Stimulated activated effector memory CD8-positive, alpha-beta T cell treated with anti-CD3 and anti-CD28 coated beads, Interleukin-12 subunit alpha, Interleukin-12 subunit beta, amount 100 ng/mL, for 72 hours (primary cell): ENCODE data around the gene ACTR3.

Experiments used
- ATAC-seq: fragments of 150-1000 bp; cut with Tn5 transposase; 2 replicates; pipeline ENCODE4 v1.10.0; 2021
- DNase-seq, 2 donors: peaks; one replicate each; pipeline ENCODE4 v3.0.0; 2021 to 2022; ENCODE audit warnings: low spot score in 2 of 2
- H3K27ac Mint-ChIP-seq: one replicate; pipeline ENCODE4 v1.8.0; 2022; ENCODE audit warnings: mild to moderate bottlenecking, mixed read lengths
- H3K36me3 Mint-ChIP-seq: one replicate; pipeline ENCODE4 v1.8.0; 2022; ENCODE audit warnings: mild to moderate bottlenecking, mixed read lengths
- H3K4me1 Mint-ChIP-seq: one replicate; pipeline ENCODE4 v1.8.0; 2022; ENCODE audit warnings: mixed read lengths
- H3K4me3 Mint-ChIP-seq: one replicate; pipeline ENCODE4 v1.8.0; 2022; ENCODE audit warnings: mild to moderate bottlenecking, mixed read lengths
- H3K9me3 Mint-ChIP-seq: one replicate; pipeline ENCODE4 v1.8.0; 2022; ENCODE audit warnings: mixed read lengths

ACTR3 gene

DNA sequence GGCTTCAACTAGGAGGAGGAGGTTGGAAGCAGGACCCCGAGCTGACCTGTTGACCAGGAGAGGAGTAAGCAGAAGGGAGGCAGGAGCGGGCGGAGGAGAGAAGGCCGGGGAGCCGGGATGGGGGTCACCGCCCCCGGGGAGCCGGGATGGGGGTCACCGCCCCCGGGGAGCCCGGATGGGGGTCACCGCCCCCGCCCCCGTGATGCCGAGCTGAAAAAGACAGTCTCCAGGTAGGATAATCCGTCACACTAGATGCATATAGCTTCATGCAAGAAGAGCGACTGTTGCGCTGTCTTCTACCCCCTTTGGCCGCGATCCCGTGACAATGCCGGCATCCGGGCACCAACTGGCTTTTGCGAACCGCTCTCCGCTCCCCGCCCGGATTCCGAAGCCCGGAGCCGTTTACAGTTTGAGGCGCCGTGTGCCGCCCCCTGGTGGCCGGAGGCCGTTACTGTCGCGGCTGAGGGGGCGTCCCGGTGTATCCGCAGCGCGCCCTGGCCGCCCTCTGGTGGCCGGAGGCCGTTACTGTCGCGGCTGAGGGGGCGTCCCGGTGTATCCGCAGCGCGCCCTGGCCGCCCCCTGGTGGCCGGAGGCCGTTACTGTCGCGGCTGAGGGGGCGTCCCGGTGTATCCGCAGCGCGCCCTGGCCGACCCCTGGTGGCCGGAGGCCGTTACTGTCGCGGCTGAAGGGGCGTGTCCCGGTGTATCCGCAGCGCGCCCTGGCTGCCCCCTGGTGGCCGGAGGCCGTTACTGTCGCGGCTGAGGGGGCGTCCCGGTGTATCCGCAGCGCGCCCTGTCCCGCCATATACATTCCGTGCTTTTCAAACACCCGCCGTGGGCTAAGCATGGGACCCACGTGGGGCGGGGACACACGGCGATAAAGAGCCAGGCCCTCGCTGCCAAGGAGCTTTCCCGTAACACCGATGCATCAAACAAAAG is 89.6 kb downstream of the ACTR3 start:
- peaks cover 33% of the 10 kb centered on the region for H3K36me3 Mint-ChIP-seq
- ATAC-seq (peak; percentile 34), DNase-seq (peak; percentile 51 to 86)
- no peak overlapping the region for H3K4me3 Mint-ChIP-seq
- H3K27ac Mint-ChIP-seq = no peak overlapping the region
- H3K4me1 Mint-ChIP-seq = no peaks in the 10 kb centered on the region
- H3K9me3 Mint-ChIP-seq = no peaks in the 10 kb centered on the region

- H3K9me3 Mint-ChIP-seq = no peaks in the 10 kb centered on the region
- no peaks in the 10 kb centered on the region for H3K4me1 Mint-ChIP-seq
- peaks cover 18% of the 10 kb centered on the region for H3K36me3 Mint-ChIP-seq
- H3K27ac Mint-ChIP-seq = no peak overlapping the region
- H3K4me3 Mint-ChIP-seq = no peak overlapping the region
- DNase-seq (no peak), ATAC-seq (no peak)
Observed at GRCh38 chr2:113980946-113981345, 91.1 kb downstream of the ACTR3 start.

DNA sequence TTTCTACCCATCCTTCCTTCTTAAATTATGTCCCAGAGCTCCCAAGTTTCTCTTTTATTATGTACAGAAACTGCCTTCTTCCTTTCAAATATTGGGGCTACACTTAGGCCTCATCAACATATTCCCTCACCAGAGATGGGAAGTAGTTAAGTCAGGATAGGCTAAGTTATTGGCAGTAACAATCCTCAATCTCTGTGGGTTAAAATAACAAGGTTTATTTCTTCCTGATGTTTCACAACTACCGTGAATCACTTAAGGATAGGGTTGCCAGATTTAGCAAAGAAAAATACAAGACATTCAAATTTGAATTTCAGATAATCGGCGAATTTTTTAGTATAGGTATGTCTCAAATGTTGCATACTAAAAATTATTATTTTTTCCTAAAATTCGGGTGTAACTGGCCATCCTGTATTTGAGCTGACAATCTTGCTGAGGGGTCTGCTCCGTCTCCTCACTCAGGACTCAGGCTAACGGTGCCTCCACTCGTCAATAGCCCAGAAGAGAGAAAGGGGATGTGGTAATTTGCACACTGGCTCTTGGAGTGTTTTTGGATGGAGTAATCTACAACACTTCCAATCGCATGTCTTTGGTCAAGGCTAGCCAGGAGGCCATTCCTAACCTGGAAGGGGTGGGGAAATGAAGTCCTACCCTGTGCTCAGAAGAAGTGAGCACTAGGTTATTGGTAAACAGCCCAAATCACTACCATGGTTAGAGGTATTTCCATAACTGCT is 91.7 kb downstream of the ACTR3 start:
- no peak overlapping the region for H3K27ac Mint-ChIP-seq
- ATAC-seq (no peak), DNase-seq (no peak)
- H3K36me3 Mint-ChIP-seq = peaks cover 17% of the 10 kb centered on the region
- H3K4me3 Mint-ChIP-seq = no peak overlapping the region
- no peaks in the 10 kb centered on the region for H3K9me3 Mint-ChIP-seq
- no peaks in the 10 kb centered on the region for H3K4me1 Mint-ChIP-seq

DNA sequence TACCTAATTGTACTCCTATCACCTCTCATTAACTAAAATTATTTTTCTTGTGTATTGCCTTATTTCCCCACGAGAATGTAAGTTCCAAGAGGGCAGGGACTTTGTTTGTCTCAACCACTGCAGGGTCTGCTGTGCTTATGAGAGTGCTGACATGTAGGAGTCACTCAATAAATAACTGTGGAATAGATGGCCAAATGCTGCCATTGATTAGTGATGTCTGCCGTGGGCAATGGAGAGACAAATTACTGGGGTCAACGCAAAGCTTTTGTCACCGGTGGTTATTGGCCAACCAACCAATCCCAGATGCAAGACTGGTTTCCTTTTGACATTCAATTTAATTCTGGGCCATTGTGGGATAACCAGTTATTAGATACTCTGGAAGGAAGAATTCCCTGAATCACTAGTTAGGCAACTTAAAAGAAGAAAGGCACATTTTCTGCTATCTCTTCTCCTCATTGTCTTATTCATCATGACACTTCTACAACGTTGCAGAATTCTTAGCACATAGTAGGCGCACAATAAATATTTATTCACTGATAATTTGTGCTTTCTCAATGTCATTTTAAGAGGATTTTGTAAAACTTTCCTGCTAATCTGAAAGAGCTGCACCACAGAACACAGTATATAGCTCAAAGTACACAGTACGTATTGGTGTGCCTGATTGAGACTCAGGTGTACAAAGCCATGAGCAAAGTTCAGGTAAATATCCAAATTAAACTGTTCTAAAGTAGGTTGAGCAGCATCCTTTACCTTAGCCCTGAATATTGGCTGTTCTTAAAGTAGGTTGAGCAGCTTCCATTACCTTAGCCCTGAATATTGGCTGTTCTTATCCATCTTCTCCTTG is 95.9 kb downstream of the ACTR3 start:
- no peak overlapping the region for H3K27ac Mint-ChIP-seq
- peaks cover 11% of the 10 kb centered on the region for H3K36me3 Mint-ChIP-seq
- DNase-seq (no peak), ATAC-seq (no peak)
- H3K9me3 Mint-ChIP-seq = no peaks in the 10 kb centered on the region
- no peak overlapping the region for H3K4me3 Mint-ChIP-seq
- H3K4me1 Mint-ChIP-seq = no peaks in the 10 kb centered on the region

DNA sequence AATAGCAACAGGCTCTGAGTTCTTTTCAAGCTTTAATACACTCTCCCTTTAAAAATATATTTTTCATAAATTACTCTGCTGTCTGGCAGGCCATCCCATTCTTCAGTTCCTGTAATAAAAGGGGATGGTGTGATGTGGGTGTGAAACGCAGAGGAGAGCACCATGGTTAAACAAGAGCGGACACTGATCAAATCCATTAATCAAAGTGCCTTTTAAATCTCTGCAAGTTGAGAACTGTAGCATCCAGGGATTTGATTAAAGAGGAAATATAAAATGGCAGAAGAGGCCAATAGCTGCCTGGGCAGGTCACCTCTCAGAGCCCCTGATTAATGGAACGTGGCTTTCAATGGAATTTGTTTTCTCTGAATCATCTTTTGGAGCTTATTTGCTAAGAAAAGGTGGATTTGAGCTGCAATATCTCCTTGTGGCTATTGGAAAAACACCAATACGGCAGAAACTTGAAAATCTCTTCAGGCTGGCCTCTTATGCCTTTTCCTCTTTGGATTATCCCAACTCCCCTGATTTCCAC is 96.9 kb downstream of the ACTR3 start:
- ATAC-seq (no peak), DNase-seq (no peak)
- Mint-ChIP-seq H3K4me3 (no peak overlapping the region), H3K9me3 (no peaks in the 10 kb centered on the region), H3K27ac (no peak overlapping the region), H3K36me3 (peaks cover 10% of the 10 kb centered on the region), H3K4me1 (no peaks in the 10 kb centered on the region)

DNA sequence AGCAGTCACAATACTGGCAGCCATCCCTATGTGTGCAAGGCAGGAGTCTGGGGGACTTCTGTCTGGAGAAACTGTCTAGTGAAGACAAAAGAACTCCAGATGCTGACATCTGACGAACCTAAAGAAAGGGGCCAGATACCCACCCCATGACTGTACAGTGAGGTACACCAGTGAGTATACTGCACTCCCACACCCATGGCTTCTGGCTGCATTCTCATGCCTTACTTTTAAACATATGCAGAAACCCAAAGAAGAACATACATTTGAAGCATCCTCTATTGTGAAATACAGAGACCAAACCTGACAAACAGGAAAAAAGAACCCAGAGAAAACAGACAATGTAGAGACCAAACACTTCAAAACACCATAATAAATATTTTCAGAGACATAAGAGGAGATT is 102.2 kb downstream of the ACTR3 start:
- Mint-ChIP-seq H3K9me3 (no peaks in the 10 kb centered on the region), H3K27ac (no peak overlapping the region), H3K4me1 (no peaks in the 10 kb centered on the region), H3K4me3 (no peak overlapping the region), H3K36me3 (no peaks in the 10 kb centered on the region)
- no peak for DNase-seq
- ATAC-seq = no peak

DNA sequence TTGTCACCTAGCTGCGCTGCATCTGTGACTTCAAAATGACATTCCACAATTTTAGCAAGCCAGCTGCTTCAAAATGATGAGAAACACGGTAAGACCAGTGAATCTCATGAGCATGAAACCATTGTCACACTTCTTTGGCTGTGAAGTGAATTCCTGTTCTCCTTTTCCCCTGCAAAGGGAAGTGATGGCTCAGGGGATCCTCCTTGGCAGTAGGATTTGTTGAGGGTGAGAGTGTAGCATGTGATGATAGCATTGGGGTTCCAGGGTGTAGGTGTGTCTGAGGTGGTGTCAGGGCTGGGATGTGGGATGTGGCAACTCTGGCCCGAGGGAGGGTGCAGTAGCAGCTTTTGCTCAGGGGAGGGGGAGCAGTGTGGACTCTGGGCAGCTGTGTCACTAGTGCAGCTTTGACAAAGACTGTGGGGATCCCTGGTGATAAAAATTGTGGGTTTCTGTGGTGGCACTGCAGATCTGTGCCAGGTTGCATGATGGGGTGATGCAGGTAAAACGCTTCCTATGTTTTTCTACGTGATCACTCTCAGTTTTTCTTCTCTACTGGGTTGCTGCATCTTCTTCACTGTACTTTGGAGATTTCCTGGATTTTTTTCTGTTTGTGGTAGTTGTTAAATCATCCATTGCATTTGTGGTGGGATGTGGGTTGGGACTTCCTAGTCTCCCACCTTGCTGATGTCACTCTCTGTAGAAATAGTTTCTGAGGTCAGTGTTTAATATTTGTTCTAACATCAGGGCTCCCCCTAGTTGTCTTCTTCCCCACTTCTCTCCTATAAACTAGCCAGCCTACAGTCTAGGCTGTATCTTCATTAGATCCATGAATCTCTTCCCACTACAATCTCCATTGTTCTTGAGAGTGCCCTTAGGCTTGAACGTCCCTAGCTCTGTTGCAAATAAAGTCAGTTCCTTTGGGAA is 107.0 kb downstream of the ACTR3 start:
- no peaks in the 10 kb centered on the region for H3K9me3 Mint-ChIP-seq
- no peaks in the 10 kb centered on the region for H3K36me3 Mint-ChIP-seq
- DNase-seq (no peak), ATAC-seq (no peak)
- H3K27ac Mint-ChIP-seq = peak overlapping the region; percentile 44
- H3K4me1 Mint-ChIP-seq = no peaks in the 10 kb centered on the region
- H3K4me3 Mint-ChIP-seq = no peak overlapping the region

- DNase-seq (no peak), ATAC-seq (no peak)
- no peaks in the 10 kb centered on the region for H3K4me1 Mint-ChIP-seq
- no peak overlapping the region for H3K4me3 Mint-ChIP-seq
- H3K27ac Mint-ChIP-seq = no peak overlapping the region
- H3K36me3 Mint-ChIP-seq = no peaks in the 10 kb centered on the region
- no peaks in the 10 kb centered on the region for H3K9me3 Mint-ChIP-seq
Observed at GRCh38 chr2:114001152-114001551, 111.3 kb downstream of the ACTR3 start.

- no peak for ATAC-seq
- no peaks in the 10 kb centered on the region for H3K4me1 Mint-ChIP-seq
- H3K36me3 Mint-ChIP-seq = no peaks in the 10 kb centered on the region
- no peaks in the 10 kb centered on the region for H3K9me3 Mint-ChIP-seq
- no peak overlapping the region for H3K4me3 Mint-ChIP-seq
- DNase-seq = no peak
- no peak overlapping the region for H3K27ac Mint-ChIP-seq
Observed at GRCh38 chr2:114001937-114002336, 112.0 kb downstream of the ACTR3 start.

DNA sequence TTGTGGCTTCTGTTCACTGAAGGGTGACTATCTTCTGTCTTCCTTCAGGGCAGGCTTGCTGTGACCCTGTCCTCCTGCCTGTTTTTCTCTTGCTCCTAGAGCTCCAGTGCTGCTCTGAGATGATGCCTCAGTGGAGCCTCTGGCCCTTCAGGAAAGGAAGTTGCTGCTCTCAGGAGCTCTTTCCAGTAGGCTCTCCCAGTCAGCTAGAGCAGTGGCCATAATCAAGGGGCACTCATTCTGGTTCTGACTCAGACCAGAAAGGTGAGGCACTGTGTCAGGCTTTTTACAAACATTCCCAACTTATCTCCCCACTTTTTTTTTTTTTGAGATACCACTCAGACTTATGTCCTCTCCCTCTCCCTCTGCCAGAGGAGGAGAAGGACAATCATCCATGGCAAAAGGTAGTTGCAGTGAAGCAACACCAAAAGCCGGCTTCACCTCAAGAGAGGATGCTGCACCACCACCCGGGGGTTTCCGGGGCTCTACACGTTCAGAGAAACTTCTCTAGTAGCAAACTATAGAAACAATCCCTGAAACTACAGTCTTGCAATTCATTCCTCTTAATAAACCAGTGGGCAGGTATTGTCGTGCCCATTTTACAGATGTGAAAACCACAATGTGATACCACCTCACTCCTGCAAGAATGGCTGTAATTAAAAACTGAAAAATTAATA is 115.4 kb downstream of the ACTR3 start:
- Mint-ChIP-seq H3K4me1 (no peaks in the 10 kb centered on the region), H3K27ac (no peak overlapping the region), H3K36me3 (no peaks in the 10 kb centered on the region), H3K9me3 (no peaks in the 10 kb centered on the region), H3K4me3 (no peak overlapping the region)
- ATAC-seq (no peak), DNase-seq (no peak)

DNA sequence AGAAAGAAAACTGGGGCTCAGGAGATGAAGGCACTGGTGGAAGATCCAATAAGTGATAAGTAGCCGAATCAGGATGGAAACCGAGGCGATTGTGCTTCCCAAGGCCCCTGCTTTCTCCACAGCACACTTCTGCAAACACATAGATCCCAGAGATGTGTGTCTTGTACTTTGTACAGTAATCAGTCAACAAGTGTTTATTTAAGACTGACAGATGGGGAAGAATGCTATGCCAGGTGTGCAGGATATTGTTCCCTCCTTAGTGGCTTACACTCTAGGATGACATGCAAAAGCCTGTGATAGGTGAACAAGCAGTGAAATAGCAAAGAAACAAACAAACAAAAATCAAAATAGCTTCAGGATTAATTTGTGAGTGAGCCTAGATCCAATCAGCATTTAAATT is 116.6 kb downstream of the ACTR3 start:
- ATAC-seq (no peak), DNase-seq (no peak)
- Mint-ChIP-seq H3K36me3 (no peaks in the 10 kb centered on the region), H3K9me3 (no peaks in the 10 kb centered on the region), H3K4me1 (no peaks in the 10 kb centered on the region), H3K27ac (no peak overlapping the region), H3K4me3 (no peak overlapping the region)

DNA sequence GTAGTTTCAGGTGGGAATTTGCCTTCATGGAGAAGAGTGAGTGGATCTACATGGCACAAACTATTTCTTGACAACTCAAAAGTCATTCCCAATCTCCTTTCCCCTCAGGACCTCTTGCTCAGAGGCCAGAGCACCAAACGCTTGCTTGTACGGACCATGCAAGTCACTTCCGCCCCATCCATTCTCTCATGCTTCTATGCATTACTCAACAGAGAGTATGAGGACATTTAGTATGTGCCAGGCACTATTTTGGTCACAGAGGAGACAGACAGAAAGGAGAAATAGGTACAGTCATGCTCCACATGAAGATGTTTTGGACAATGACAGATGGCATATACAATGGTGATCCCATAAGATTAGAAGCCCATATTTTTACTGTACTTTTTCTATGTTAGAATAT is 117.5 kb downstream of the ACTR3 start:
- Mint-ChIP-seq H3K36me3 (no peaks in the 10 kb centered on the region), H3K4me1 (no peaks in the 10 kb centered on the region), H3K27ac (no peak overlapping the region), H3K4me3 (no peak overlapping the region), H3K9me3 (no peaks in the 10 kb centered on the region)
- DNase-seq = no peak
- ATAC-seq = no peak

- ATAC-seq (no peak), DNase-seq (no peak)
- H3K4me3 Mint-ChIP-seq = no peak overlapping the region
- H3K36me3 Mint-ChIP-seq = no peaks in the 10 kb centered on the region
- H3K27ac Mint-ChIP-seq = no peak overlapping the region
- no peaks in the 10 kb centered on the region for H3K9me3 Mint-ChIP-seq
- no peaks in the 10 kb centered on the region for H3K4me1 Mint-ChIP-seq
Observed at GRCh38 chr2:114008720-114009119, 118.8 kb downstream of the ACTR3 start.
